CD14-positive monocyte (primary cell): Measurements from ENCODE around the gene FBXL17. TPM values are rescaled to one million over a fixed set of nuclear protein-coding genes. Genes with fewer than 3 reads are reported as not detected.

Experiments
- DNase-seq, 3 donors: peaks; one replicate each; pipeline ENCODE4 v3.0.0-alpha.2; 2011 to 2022
- H2AFZ ChIP-seq: 2 replicates; pipeline ENCODE4 v1.6.0; 2012; ENCODE audit warnings: mild to moderate bottlenecking, low read depth, low read length, inconsistent platforms; ENCODE audit not compliant: insufficient read depth, poor library complexity, severe bottlenecking
- H3K27ac ChIP-seq, 2 donors: 1 replicate in 1 of 2; 2 replicates in 1 of 2; pipeline ENCODE4 v1.5.1; 2012 to 2013; ENCODE audit warnings: low read length in 2 of 2, control low read depth in 1 of 2, inconsistent platforms in 1 of 2, low read depth in 1 of 2, mild to moderate bottlenecking in 1 of 2
- H3K27me3 ChIP-seq, 2 donors: one replicate each; pipeline versions ENCODE4 v1.6.0 to v1.6.1; 2011 to 2013; ENCODE audit warnings: low read length in 2 of 2; ENCODE audit not compliant: control insufficient read depth in 2 of 2, insufficient read depth in 2 of 2
- H3K36me3 ChIP-seq, 2 donors: replicated peaks in 1 of 2; 1 replicate in 1 of 2; 2 replicates in 1 of 2; pipeline versions ENCODE4 v1.5.1 to v1.6.1; 2012 to 2013; ENCODE audit warnings: low read length in 2 of 2, control low read depth in 1 of 2, inconsistent platforms in 1 of 2, mild to moderate bottlenecking in 1 of 2; ENCODE audit not compliant: insufficient read depth in 2 of 2, control insufficient read depth in 1 of 2
- H3K4me1 ChIP-seq, 2 donors: 1 replicate in 1 of 2; 2 replicates in 1 of 2; pipeline versions ENCODE4 v1.5.1 to v1.6.1; 2012 to 2013; ENCODE audit warnings: low read length in 2 of 2, control low read depth in 1 of 2, inconsistent platforms in 1 of 2, mild to moderate bottlenecking in 1 of 2, moderate library complexity in 1 of 2; ENCODE audit not compliant: insufficient read depth in 2 of 2, control insufficient read depth in 1 of 2
- H3K4me2 ChIP-seq: replicated peaks from 2 replicates; pipeline ENCODE3; 2012; ENCODE audit warnings: low read length, moderate library complexity, mild to moderate bottlenecking; ENCODE audit not compliant: poor library complexity, severe bottlenecking; ENCODE audit errors: extremely low read depth
- H3K4me3 ChIP-seq, 3 experiments: fragments of 200-600 bp in 1 of 3; sonication (generic) in 1 of 3; replicated peaks in 1 of 3; 1 replicate in 2 of 3; 2 replicates in 1 of 3; pipeline ENCODE4 v1.5.1; 2011 to 2013; ENCODE audit warnings: low read length in 3 of 3, mild to moderate bottlenecking in 3 of 3, control low read depth in 2 of 3, low read depth in 2 of 3, inconsistent platforms in 1 of 3, moderate library complexity in 1 of 3
- H3K79me2 ChIP-seq: 2 replicates; pipeline ENCODE4 v1.6.0; 2012; ENCODE audit warnings: mild to moderate bottlenecking, control low read depth, inconsistent platforms, low read length, moderate library complexity; ENCODE audit not compliant: insufficient read depth
- H3K9ac ChIP-seq: 2 replicates; pipeline ENCODE4 v1.6.0; 2017; ENCODE audit warnings: low read length, mild to moderate bottlenecking; ENCODE audit not compliant: insufficient read depth, poor library complexity, severe bottlenecking
- H3K9me3 ChIP-seq, 2 donors: replicated peaks in 1 of 2; 1 replicate in 1 of 2; 2 replicates in 1 of 2; pipeline versions ENCODE4 v1.5.1 to v1.6.1; 2012 to 2013; ENCODE audit warnings: low read length in 2 of 2, control low read depth in 1 of 2; ENCODE audit not compliant: control insufficient read depth in 1 of 2, insufficient read depth in 1 of 2
- H4K20me1 ChIP-seq: 2 replicates; pipeline ENCODE4 v1.6.0; 2012; ENCODE audit warnings: mild to moderate bottlenecking, low read length, control low read depth, moderate library complexity; ENCODE audit not compliant: insufficient read depth
- H3K27ac Mint-ChIP-seq, 7 donors: one replicate each; pipeline ENCODE4 v1.8.0; 2020; ENCODE audit warnings: mild to moderate bottlenecking in 7 of 7, mixed read lengths in 7 of 7, moderate library complexity in 6 of 7, inconsistent platforms in 2 of 7
- H3K27me3 Mint-ChIP-seq, 3 donors: one replicate each; pipeline ENCODE4 v1.8.0; 2021 to 2022; ENCODE audit warnings: low read depth in 3 of 3, mild to moderate bottlenecking in 3 of 3, mixed read lengths in 3 of 3, moderate library complexity in 3 of 3, inconsistent platforms in 1 of 3
- H3K36me3 Mint-ChIP-seq, 2 donors: one replicate each; pipeline ENCODE4 v1.8.0; 2020; ENCODE audit warnings: mixed read lengths in 2 of 2, inconsistent platforms in 1 of 2, mild to moderate bottlenecking in 1 of 2
- H3K4me1 Mint-ChIP-seq: one replicate; pipeline ENCODE4 v1.8.0; 2020; ENCODE audit warnings: mild to moderate bottlenecking, mixed read lengths
- H3K4me3 Mint-ChIP-seq, 2 donors: one replicate each; pipeline ENCODE4 v1.8.0; 2020; ENCODE audit warnings: mild to moderate bottlenecking in 2 of 2, mixed read lengths in 2 of 2, moderate library complexity in 1 of 2
- H3K9me3 Mint-ChIP-seq, 7 donors: one replicate each; pipeline ENCODE4 v1.8.0; 2020 to 2022; ENCODE audit warnings: mixed read lengths in 7 of 7, mild to moderate bottlenecking in 6 of 7, moderate library complexity in 6 of 7, inconsistent platforms in 2 of 7
- WGBS: methylation state at CpG from one replicate; pipeline ENCODE4 v1.1.5; 2013; ENCODE audit warnings: missing lambda C conversion rate; ENCODE audit not compliant: insufficient coverage; 5-methylcytosine and 5-hydroxymethylcytosine counted together
- intact Hi-C, 2 donors: fragments of 100-400 bp; cut with micrococcal nuclease; formaldehyde crosslinking; loops; one replicate each; pipeline versions ENCODE4 v1.15.0 to v1.15.1; 2023
- polyA plus RNA-seq, 3 donors: library from polyadenylated mRNA; depleted of rRNA in 1 of 3; unstranded in 2 of 3; stranded (reverse) in 1 of 3; fragments of 300-500 nt in 2 of 3; fragments of >200 nt in 1 of 3; fragmentation: Illumina TruSeq in 2 of 3; gene quantifications; 1 replicate in 2 of 3; 2 replicates in 1 of 3; pipeline ENCODE4 v1.2.3, GENCODE V29; 2012 to 2021
- TF ChIP-seq, protein P1 (sequence below): fragments of 200-600 bp; IDR thresholded peaks from one replicate; pipeline ENCODE4 v1.8.0; 2022; ENCODE audit warnings: antibody characterized with exemption, mild to moderate bottlenecking

FBXL17 gene
- polyA plus RNA-seq, 3 donors, result 1.5 to 6.6 (median 2.0) TPM

DNA sequence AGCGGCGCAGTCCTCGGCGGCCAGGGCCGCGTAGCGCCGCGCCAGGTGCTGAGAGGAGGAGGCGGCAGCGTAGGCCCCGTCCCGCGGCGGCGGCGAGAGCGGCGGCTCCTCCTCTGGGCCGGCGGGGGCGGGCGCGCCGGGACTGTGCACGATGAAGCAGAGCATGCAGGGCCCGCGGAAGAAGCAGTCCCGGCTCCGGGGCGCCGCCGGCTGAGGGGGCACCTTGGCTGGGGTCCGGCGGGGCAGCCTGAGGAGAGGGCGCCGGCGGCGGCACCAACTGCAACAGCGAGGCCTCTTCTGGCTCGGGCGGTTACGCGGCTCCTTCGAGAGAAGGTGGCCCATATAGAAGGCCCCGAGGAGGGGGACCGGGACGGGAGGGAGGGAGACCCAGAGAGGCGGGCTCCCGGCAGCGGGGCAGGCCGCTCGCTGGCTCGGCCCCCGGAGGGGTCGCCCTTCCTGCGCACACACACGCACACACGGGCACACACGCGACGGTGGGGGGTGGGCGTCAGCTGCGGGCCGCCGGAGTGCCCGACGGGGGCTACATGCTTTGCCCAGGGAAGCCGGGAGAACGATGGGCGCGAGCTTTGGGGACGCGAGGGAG lies 446 bp downstream of the FBXL17 start:
- Mint-ChIP-seq H3K4me3 (peak overlapping the region; percentile 84 to 88), H3K4me1 (peaks cover 40% of the 10 kb centered on the region), H3K27me3 (peaks cover 2 to 6% (median 5%) of the 10 kb centered on the region in 3 donors), H3K36me3 (peaks cover 10 to 11% of the 10 kb centered on the region in 2 donors), H3K27ac (peak overlapping the region; percentile 91 to 98 (median 94)), H3K9me3 (peaks cover 0 to 12% (median 5%) of the 10 kb centered on the region in 7 donors)
- Histone ChIP-seq H3K27me3 (no peaks in the 10 kb centered on the region), H3K4me2 (peak overlapping the region; percentile 87), H3K79me2 (peaks cover 43% of the 10 kb centered on the region), H3K9me3 (peaks cover 0 to 3% of the 10 kb centered on the region in 2 donors), H3K36me3 (no peaks in the 10 kb centered on the region), H2AFZ (peak overlapping the region; percentile 90), H3K9ac (peak overlapping the region; percentile 96), H3K27ac (peak overlapping the region; percentile 87 to 96), H3K4me1 (peaks cover 22 to 30% of the 10 kb centered on the region in 2 donors), H4K20me1 (no peaks in the 10 kb centered on the region), H3K4me3 (peak overlapping the region; percentile 49 to 86 (median 63))
- intact Hi-C loops, result no loop called here
- under 1% methylated on average over 74 of the region's 74 CpGs for WGBS
- TF ChIP-seq, protein P1, sequence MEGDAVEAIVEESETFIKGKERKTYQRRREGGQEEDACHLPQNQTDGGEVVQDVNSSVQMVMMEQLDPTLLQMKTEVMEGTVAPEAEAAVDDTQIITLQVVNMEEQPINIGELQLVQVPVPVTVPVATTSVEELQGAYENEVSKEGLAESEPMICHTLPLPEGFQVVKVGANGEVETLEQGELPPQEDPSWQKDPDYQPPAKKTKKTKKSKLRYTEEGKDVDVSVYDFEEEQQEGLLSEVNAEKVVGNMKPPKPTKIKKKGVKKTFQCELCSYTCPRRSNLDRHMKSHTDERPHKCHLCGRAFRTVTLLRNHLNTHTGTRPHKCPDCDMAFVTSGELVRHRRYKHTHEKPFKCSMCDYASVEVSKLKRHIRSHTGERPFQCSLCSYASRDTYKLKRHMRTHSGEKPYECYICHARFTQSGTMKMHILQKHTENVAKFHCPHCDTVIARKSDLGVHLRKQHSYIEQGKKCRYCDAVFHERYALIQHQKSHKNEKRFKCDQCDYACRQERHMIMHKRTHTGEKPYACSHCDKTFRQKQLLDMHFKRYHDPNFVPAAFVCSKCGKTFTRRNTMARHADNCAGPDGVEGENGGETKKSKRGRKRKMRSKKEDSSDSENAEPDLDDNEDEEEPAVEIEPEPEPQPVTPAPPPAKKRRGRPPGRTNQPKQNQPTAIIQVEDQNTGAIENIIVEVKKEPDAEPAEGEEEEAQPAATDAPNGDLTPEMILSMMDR, result no peak
- DNase-seq, result peak; percentile 53 to 57 (median 56)

GRCh38 chr5:108380531-108381349 lies 1.2 kb downstream of the FBXL17 start:
- peaks cover 49% of the 10 kb centered on the region for H3K79me2 ChIP-seq

More at GRCh38 chr5:108380531-108381349, 1.2 kb downstream of the FBXL17 start:
- Histone ChIP-seq H3K27me3 (no peaks in the 10 kb centered on the region), H3K36me3 (no peaks in the 10 kb centered on the region), H2AFZ (peak overlapping the region; percentile 90), H3K9ac (peak overlapping the region; percentile 96), H3K9me3 (peaks cover 3 to 6% of the 10 kb centered on the region in 2 donors), H4K20me1 (no peaks in the 10 kb centered on the region), H3K4me3 (peak overlapping the region; percentile 49 to 86 (median 63)), H3K4me2 (peak overlapping the region; percentile 87), H3K27ac (peak overlapping the region in 1 of 2 donors; percentile 96), H3K4me1 (peaks cover 22 to 30% of the 10 kb centered on the region in 2 donors)
- TF ChIP-seq, protein P1, result no peak
- peak overlapping the region; percentile 35 to 94 (median 78) for H3K27ac Mint-ChIP-seq
- peak overlapping the region; percentile 88 to 89 for H3K4me3 Mint-ChIP-seq
- H3K4me1 Mint-ChIP-seq, result peaks cover 40% of the 10 kb centered on the region
- intact Hi-C loops, result no loop called here
- WGBS, result under 1% methylated on average over 81 of the region's 85 CpGs
- peaks cover 3 to 16% (median 11%) of the 10 kb centered on the region in 7 donors for H3K9me3 Mint-ChIP-seq
- peak in 2 of 3 donors; percentile 6 to 21 for DNase-seq
- H3K27me3 Mint-ChIP-seq, result peaks cover 2 to 5% (median 4%) of the 10 kb centered on the region in 3 donors
- H3K36me3 Mint-ChIP-seq, result peaks cover 11% of the 10 kb centered on the region in 2 donors
